ENCODE results near the gene GRIK4. TPM values are rescaled to one million over a fixed set of nuclear protein-coding genes. Genes with fewer than 3 reads are reported as not detected.

Gene GRIK4
- total and polyA plus RNA-seq, 2 of the 4 experiments (the other 2 are of a cell fraction): 0.18 to 0.38 TPM

DNA sequence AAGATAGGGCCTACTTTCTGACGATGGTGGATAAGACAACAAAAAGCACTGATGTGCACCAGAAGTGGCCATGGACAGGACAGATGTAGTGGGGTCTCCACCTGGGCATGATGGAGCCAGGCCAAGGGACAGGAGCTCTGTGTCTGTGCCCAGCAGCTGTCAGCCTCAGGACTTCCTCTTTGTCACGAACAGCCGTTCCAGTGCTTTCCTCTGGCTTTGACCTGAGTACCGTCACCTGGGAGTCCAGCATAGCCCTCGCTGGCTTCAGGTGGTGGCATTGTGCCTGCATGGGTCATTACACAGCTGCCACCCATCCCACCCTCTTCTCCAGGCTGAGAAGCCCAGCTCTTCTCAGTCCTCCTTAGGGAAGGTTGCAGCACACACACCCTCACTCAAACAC lies 137.8 kb downstream of the GRIK4 start:
- no peaks in the 10 kb centered on the region for H3K79me1 ChIP-seq (ENCODE audit: low read depth in 1 of 2, low read length in 2 of 2)
- H3K4ac ChIP-seq (ENCODE audit: low read depth, low read length): no peak overlapping the region
- H3K4me2 ChIP-seq (ENCODE audit: low read depth, low read length): no peak overlapping the region
- no peaks in the 10 kb centered on the region for H3K4me1 ChIP-seq (ENCODE audit: control insufficient read depth, insufficient read depth, low read length)
- H2BK15ac ChIP-seq (ENCODE audit: low read depth, low read length): no peak overlapping the region
- no peak overlapping the region for H3K4me3 ChIP-seq (ENCODE audit: insufficient read depth, low read depth, low read length)
- H2BK20ac ChIP-seq (ENCODE audit: low read depth, low read length): no peak overlapping the region
- CTCF ChIA-PET: interaction anchor here (0.6 kb wide), 1 partner anchor 101 kb away, joined by 3 read pairs; no protein-coding TSS in a partner anchor
- no peak overlapping the region for H3K27ac ChIP-seq (ENCODE audit: insufficient read depth, low read length)
- POLR2A ChIA-PET (ENCODE audit: unreplicated experiment): no interaction called here
- H2BK120ac ChIP-seq (ENCODE audit: low read depth, low read length): no peak overlapping the region
- no peaks in the 10 kb centered on the region for H4K20me1 ChIP-seq (ENCODE audit: insufficient read depth, low read length)
- H4K91ac ChIP-seq (ENCODE audit: insufficient read depth, low read depth, low read length): no peak overlapping the region
- H2AK9ac ChIP-seq (replicated peaks; ENCODE audit: low read depth, low read length, poor library complexity): no peak overlapping the region
- no peak overlapping the region for H2AFZ ChIP-seq (replicated peaks; ENCODE audit: low read length, poor library complexity)
- peaks cover 25% of the 10 kb centered on the region; the same call in 1 of the 2 replicates for H3K27me3 ChIP-seq (ENCODE audit: control insufficient read depth, insufficient read depth, low read length)
- BruUV-seq (replicated peaks): no TSS peak
- no peaks in the 10 kb centered on the region for H3K9me3 ChIP-seq (ENCODE audit: control insufficient read depth, insufficient read depth, low read length)
- no peak for TF ChIP-seq CEBPB (IDR thresholded peaks at IDR 0.05; ENCODE audit: low read depth, low read length)
- no peak for TF ChIP-seq RFX5 (IDR thresholded peaks at IDR 0.05; ENCODE audit: low read depth, low read length)
- TF ChIP-seq, protein P1, sequence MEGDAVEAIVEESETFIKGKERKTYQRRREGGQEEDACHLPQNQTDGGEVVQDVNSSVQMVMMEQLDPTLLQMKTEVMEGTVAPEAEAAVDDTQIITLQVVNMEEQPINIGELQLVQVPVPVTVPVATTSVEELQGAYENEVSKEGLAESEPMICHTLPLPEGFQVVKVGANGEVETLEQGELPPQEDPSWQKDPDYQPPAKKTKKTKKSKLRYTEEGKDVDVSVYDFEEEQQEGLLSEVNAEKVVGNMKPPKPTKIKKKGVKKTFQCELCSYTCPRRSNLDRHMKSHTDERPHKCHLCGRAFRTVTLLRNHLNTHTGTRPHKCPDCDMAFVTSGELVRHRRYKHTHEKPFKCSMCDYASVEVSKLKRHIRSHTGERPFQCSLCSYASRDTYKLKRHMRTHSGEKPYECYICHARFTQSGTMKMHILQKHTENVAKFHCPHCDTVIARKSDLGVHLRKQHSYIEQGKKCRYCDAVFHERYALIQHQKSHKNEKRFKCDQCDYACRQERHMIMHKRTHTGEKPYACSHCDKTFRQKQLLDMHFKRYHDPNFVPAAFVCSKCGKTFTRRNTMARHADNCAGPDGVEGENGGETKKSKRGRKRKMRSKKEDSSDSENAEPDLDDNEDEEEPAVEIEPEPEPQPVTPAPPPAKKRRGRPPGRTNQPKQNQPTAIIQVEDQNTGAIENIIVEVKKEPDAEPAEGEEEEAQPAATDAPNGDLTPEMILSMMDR (conservative IDR thresholded peaks at IDR 0.05; ENCODE audit: low read depth, low read length): no peak
- TF ChIP-seq MXI1 (IDR thresholded peaks at IDR 0.05; ENCODE audit: borderline replicate concordance, low read depth, low read length): no peak
- no peak for TF ChIP-seq RAD21 (IDR thresholded peaks at IDR 0.05; ENCODE audit: low read length)
- TF ChIP-seq MAFK (IDR thresholded peaks at IDR 0.05; ENCODE audit: low read depth, low read length): no peak
- ATAC-seq (ENCODE audit: low read depth) (no peak), DNase-seq (no peak)
- no peak overlapping the region for H2BK5ac ChIP-seq (ENCODE audit: low read depth, low read length, poor library complexity, severe bottlenecking)
- H2AK5ac ChIP-seq (ENCODE audit: low read depth, low read length): no peak overlapping the region
- dilution Hi-C loops (cut with HindIII; ENCODE audit: low sequenced_read_pairs, unreplicated experiment): no loop called here
- no peaks in the 10 kb centered on the region for H3K9me1 ChIP-seq (ENCODE audit: insufficient read depth, low read length)
- WGBS, 2 experiments (ENCODE audit: extremely low coverage in 2 of 2, insufficient read length in 1 of 2): 67% methylated on average over 2 of the region's 5 CpGs; no CpG with 5 or more reads in 1 of the 2 experiments
- no peak overlapping the region for H3K14ac ChIP-seq (replicated peaks; ENCODE audit: low read depth, low read length)
- no peak overlapping the region for H4K5ac ChIP-seq (ENCODE audit: low read depth, low read length)
- H4K8ac ChIP-seq (ENCODE audit: low read depth in 2 of 2, low read length in 2 of 2): no peak overlapping the region
- no peaks in the 10 kb centered on the region for H3K36me3 ChIP-seq (ENCODE audit: control insufficient read depth, insufficient read depth, low read length)
- intact Hi-C loops (cut with micrococcal nuclease): no loop called here
- no peak overlapping the region for H3K18ac ChIP-seq (ENCODE audit: low read depth, low read length)
- H3K9ac ChIP-seq (ENCODE audit: low read depth, low read length): no peak overlapping the region
- in situ Hi-C loops (cut with MboI; ENCODE audit: low sequenced_read_pairs): no loop called here
- H3K56ac ChIP-seq (ENCODE audit: extremely low read depth, insufficient read depth, low read length): no peak overlapping the region
- H3K23ac ChIP-seq (ENCODE audit: low read depth, low read length): no peak overlapping the region
